Measurements from ENCODE around the gene FCGR3A. TPM values are rescaled to one million over a fixed set of nuclear protein-coding genes. Genes with fewer than 3 reads are reported as not detected.
A peak's percentile ranks its signal among the peaks of the same experiment; 100 is the strongest.

Gene FCGR3A
- total and polyA plus RNA-seq, 2 of the 4 experiments (the other 2 are of a cell fraction) = not detected

GRCh38 chr1:161505686-161506085, 43.9 kb downstream of the FCGR3A start:
- Histone ChIP-seq H4K20me1 (ENCODE audit: insufficient read depth, low read length) (no peaks in the 10 kb centered on the region), H3K4me1 (ENCODE audit: control insufficient read depth, insufficient read depth, low read length) (peaks cover 3% of the 10 kb centered on the region), H2AFZ (replicated peaks; ENCODE audit: low read length, poor library complexity) (peak overlapping the region; percentile 8), H3K4me2 (ENCODE audit: low read depth, low read length) (no peak overlapping the region), H2BK120ac (ENCODE audit: low read depth, low read length) (no peak overlapping the region), H2BK20ac (ENCODE audit: low read depth, low read length) (no peak overlapping the region), H4K8ac (ENCODE audit: low read depth in 2 of 2, low read length in 2 of 2) (no peak overlapping the region), H3K9me1 (ENCODE audit: insufficient read depth, low read length) (0 out of 2 replicates have a peak, but pooled peaks cover 5% of the 10 kb centered on the region), H3K9me3 (ENCODE audit: control insufficient read depth, insufficient read depth, low read length) (no peaks in the 10 kb centered on the region), H2BK15ac (ENCODE audit: low read depth, low read length) (no peak overlapping the region), H3K4me3 (ENCODE audit: insufficient read depth, low read depth, low read length) (no peak overlapping the region), H3K27ac (ENCODE audit: insufficient read depth, low read length) (no peak overlapping the region), H3K4ac (ENCODE audit: low read depth, low read length) (no peak overlapping the region), H4K91ac (ENCODE audit: insufficient read depth, low read depth, low read length) (no peak overlapping the region), H2AK5ac (ENCODE audit: low read depth, low read length) (no peak overlapping the region), H3K36me3 (ENCODE audit: control insufficient read depth, insufficient read depth, low read length) (no peaks in the 10 kb centered on the region), H3K18ac (ENCODE audit: low read depth, low read length) (no peak overlapping the region), H3K14ac (replicated peaks; ENCODE audit: low read depth, low read length) (no peak overlapping the region), H3K79me1 (ENCODE audit: low read depth in 1 of 2, low read length in 2 of 2) (no peaks in the 10 kb centered on the region), H4K5ac (ENCODE audit: low read depth, low read length) (no peak overlapping the region), H3K9ac (ENCODE audit: low read depth, low read length) (no peak overlapping the region), H3K56ac (ENCODE audit: extremely low read depth, insufficient read depth, low read length) (no peak overlapping the region), H3K27me3 (ENCODE audit: control insufficient read depth, insufficient read depth, low read length) (peaks cover under 1% of the 10 kb centered on the region), H3K23ac (ENCODE audit: low read depth, low read length) (no peak overlapping the region), H2AK9ac (replicated peaks; ENCODE audit: low read depth, low read length, poor library complexity) (no peak overlapping the region), H2BK5ac (ENCODE audit: low read depth, low read length, poor library complexity, severe bottlenecking) (no peak overlapping the region)
- WGBS, 2 experiments (ENCODE audit: extremely low coverage in 2 of 2, insufficient read length in 1 of 2) = no CpG with 5 or more reads among the region's 6 CpGs
- CTCF ChIA-PET = interaction anchor here (0.5 kb wide), 1 partner anchor 231 kb away, joined by 3 read pairs; no protein-coding TSS in a partner anchor
- TF ChIP-seq MAFK (IDR thresholded peaks at IDR 0.05; ENCODE audit: low read depth, low read length) (no peak), ELK1 (IDR thresholded peaks at IDR 0.05; ENCODE audit: borderline replicate concordance, low read depth, low read length) (no peak), CHD1 (IDR thresholded peaks at IDR 0.05; ENCODE audit: low read depth, low read length) (no peak), USF2 (IDR thresholded peaks at IDR 0.05; ENCODE audit: low read depth, low read length) (no peak), POLR2A (IDR thresholded peaks at IDR 0.05; ENCODE audit: low read depth, low read length) (no peak)
- in situ Hi-C loops (cut with MboI; ENCODE audit: low sequenced_read_pairs) = no loop called here
- POLR2A ChIA-PET (ENCODE audit: unreplicated experiment) = no interaction called here
- DNase-seq (no peak), ATAC-seq (ENCODE audit: low read depth) (no peak)
- dilution Hi-C loops (cut with HindIII; ENCODE audit: low sequenced_read_pairs, unreplicated experiment) = no loop called here
- intact Hi-C loops (cut with micrococcal nuclease) = no loop called here
- no TSS peak for BruUV-seq (replicated peaks)

Measured in IMR-90 (cell line).